ENCODE data around the gene DNAH2. TPM values are rescaled to one million over a fixed set of nuclear protein-coding genes. Genes with fewer than 3 reads are reported as not detected.

DNAH2 gene
- total and polyA plus RNA-seq, 4 donors: 1.5 to 14.0 (median 7.6) TPM

GRCh38 chr17:7818026-7818425, 100.5 kb downstream of the DNAH2 start:
- H3K27me3 ChIP-seq (ENCODE audit: control insufficient read depth in 3 of 3, insufficient read depth in 3 of 3, low read length in 2 of 3): no peaks in the 10 kb centered on the region
- H3K36me3 ChIP-seq (ENCODE audit: control insufficient read depth in 4 of 4, insufficient read depth in 4 of 4, low read length in 4 of 4): no peaks in the 10 kb centered on the region
- no peaks in the 10 kb centered on the region for H3K4me1 ChIP-seq (ENCODE audit: control insufficient read depth in 5 of 5, insufficient read depth in 5 of 5, low read length in 5 of 5)
- H3K9me3 ChIP-seq (ENCODE audit: control insufficient read depth in 4 of 4, insufficient read depth in 3 of 4, low read length in 3 of 4): no peaks in the 10 kb centered on the region
- no peak overlapping the region for H3K4me3 ChIP-seq
- H3K9ac ChIP-seq (ENCODE audit: insufficient read depth in 1 of 2, low read length in 2 of 2): no peak overlapping the region
- TF ChIP-seq CTCF (IDR thresholded peaks at IDR 0.05; ENCODE audit: control extremely low read depth, extremely low read depth): no peak
- ATAC-seq (ENCODE audit: insufficient read depth, low FRiP score): no peak
- no peak overlapping the region for H3K27ac ChIP-seq (ENCODE audit: low read depth in 1 of 2, low read length in 1 of 2)
- WGBS, 2 donors: 88 to 90% methylated on average over 10 of the region's 10 CpGs
- no peak for DNase-seq

- TF ChIP-seq CTCF (IDR thresholded peaks at IDR 0.05; ENCODE audit: control extremely low read depth, extremely low read depth): no peak
- no peak overlapping the region for H3K27ac ChIP-seq (ENCODE audit: low read depth in 1 of 2, low read length in 1 of 2)
- H3K4me3 ChIP-seq: no peak overlapping the region
- no peaks in the 10 kb centered on the region for H3K4me1 ChIP-seq (ENCODE audit: control insufficient read depth in 5 of 5, insufficient read depth in 5 of 5, low read length in 5 of 5)
- WGBS, 2 donors: 91 to 92% methylated on average over 27 of the region's 27 CpGs
- no peaks in the 10 kb centered on the region for H3K36me3 ChIP-seq (ENCODE audit: control insufficient read depth in 4 of 4, insufficient read depth in 4 of 4, low read length in 4 of 4)
- H3K27me3 ChIP-seq (ENCODE audit: control insufficient read depth in 3 of 3, insufficient read depth in 3 of 3, low read length in 2 of 3): no peaks in the 10 kb centered on the region
- H3K9me3 ChIP-seq (ENCODE audit: control insufficient read depth in 4 of 4, insufficient read depth in 3 of 4, low read length in 3 of 4): no peaks in the 10 kb centered on the region
- DNase-seq (no peak), ATAC-seq (ENCODE audit: insufficient read depth, low FRiP score) (no peak)
- H3K9ac ChIP-seq (ENCODE audit: insufficient read depth in 1 of 2, low read length in 2 of 2): no peak overlapping the region
These were observed 101.5 kb downstream of the DNAH2 start for GRCh38 chr17:7818746-7819645.

DNA sequence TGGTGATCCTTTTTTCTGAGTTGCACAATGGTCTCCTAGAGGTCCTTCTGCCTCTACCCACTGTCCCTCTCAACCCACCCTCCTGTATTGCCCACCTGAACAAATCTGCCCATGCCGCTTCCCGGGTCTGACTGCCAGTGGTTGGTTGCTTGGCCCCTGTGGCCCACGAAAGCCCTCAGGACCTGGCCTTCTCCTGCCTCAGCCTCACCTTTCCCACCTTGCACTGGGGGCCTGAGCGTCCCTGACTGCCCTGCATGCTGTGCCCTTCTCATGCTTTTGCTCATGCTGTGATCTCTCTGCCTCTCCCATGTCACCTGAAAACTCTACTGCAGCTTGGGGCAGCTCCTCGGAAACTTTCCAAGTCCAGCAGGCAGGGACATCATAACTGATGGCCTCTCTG, 102.7 kb downstream of the DNAH2 start:
- Histone ChIP-seq H3K9ac (ENCODE audit: insufficient read depth in 1 of 2, low read length in 2 of 2) (no peak overlapping the region), H3K4me1 (ENCODE audit: control insufficient read depth in 5 of 5, insufficient read depth in 5 of 5, low read length in 5 of 5) (no peaks in the 10 kb centered on the region), H3K27me3 (ENCODE audit: control insufficient read depth in 3 of 3, insufficient read depth in 3 of 3, low read length in 2 of 3) (peaks cover 0 to 2% (median 0%) of the 10 kb centered on the region in 3 donors), H3K4me3 (no peak overlapping the region), H3K9me3 (ENCODE audit: control insufficient read depth in 4 of 4, insufficient read depth in 3 of 4, low read length in 3 of 4) (no peaks in the 10 kb centered on the region), H3K27ac (ENCODE audit: low read depth in 1 of 2, low read length in 1 of 2) (no peak overlapping the region), H3K36me3 (ENCODE audit: control insufficient read depth in 4 of 4, insufficient read depth in 4 of 4, low read length in 4 of 4) (no peaks in the 10 kb centered on the region)
- DNase-seq (no peak), ATAC-seq (ENCODE audit: insufficient read depth, low FRiP score) (no peak)
- WGBS, 2 donors: 84 to 98% methylated on average over 5 of the region's 5 CpGs
- TF ChIP-seq CTCF (IDR thresholded peaks at IDR 0.05; ENCODE audit: control extremely low read depth, extremely low read depth): no peak

Measured in lung (tissue), 12 donors.